GM23338 (cell line): ENCODE results near the gene MUC6. TPM values are rescaled to one million over a fixed set of nuclear protein-coding genes. Genes with fewer than 3 reads are reported as not detected.

Source experiments
- ATAC-seq: fragments of 200-7000 bp; cut with Tn5 transposase; 3 replicates; pipeline ENCODE4 v1.9.1; 2020
- DNase-seq: peaks from one replicate; pipeline ENCODE4 v3.0.0-alpha.2; 2015; ENCODE audit warnings: low spot score
- H2AFZ ChIP-seq: fragments of 200-600 bp; sonication (generic); 2 replicates; pipeline ENCODE4 v1.8.0; 2016; ENCODE audit warnings: antibody characterized with exemption, mild to moderate bottlenecking, moderate library complexity
- H3F3A ChIP-seq: fragments of 200-600 bp; sonication (generic); replicated peaks from 2 replicates; pipeline ENCODE4 v1.8.0; 2017; ENCODE audit warnings: antibody characterized with exemption, mixed run types, low read depth
- H3K27ac ChIP-seq: fragments of 200-600 bp; sonication (generic); 2 replicates; pipeline ENCODE4 v1.6.1; 2016; ENCODE audit warnings: low read depth
- H3K27me3 ChIP-seq: fragments of 200-600 bp; sonication (generic); 2 replicates; pipeline ENCODE4 v1.8.0; 2016; ENCODE audit warnings: mild to moderate bottlenecking, mixed run types, moderate library complexity; ENCODE audit not compliant: insufficient read depth
- H3K36me3 ChIP-seq: fragments of 200-600 bp; sonication (generic); 2 replicates; pipeline ENCODE4 v1.8.0; 2016; ENCODE audit warnings: mild to moderate bottlenecking; ENCODE audit not compliant: insufficient read depth
- H3K4me1 ChIP-seq: fragments of 200-600 bp; sonication (generic); 2 replicates; pipeline ENCODE4 v1.8.0; 2016; ENCODE audit warnings: mild to moderate bottlenecking, moderate library complexity; ENCODE audit not compliant: insufficient read depth
- H3K4me2 ChIP-seq: fragments of 200-600 bp; sonication (generic); 2 replicates; pipeline ENCODE4 v1.7.1; 2017; ENCODE audit warnings: mixed run types
- H3K4me3 ChIP-seq: fragments of 200-600 bp; sonication (generic); 2 replicates; pipeline ENCODE4 v1.6.1; 2016; ENCODE audit warnings: mixed run types
- H3K79me2 ChIP-seq: fragments of 200-600 bp; sonication (generic); replicated peaks from 2 replicates; pipeline ENCODE4 v1.8.0; 2017; ENCODE audit warnings: mild to moderate bottlenecking; ENCODE audit not compliant: insufficient read depth
- H3K9me2 ChIP-seq: fragments of 200-600 bp; sonication (generic); 2 replicates; pipeline ENCODE4 v1.8.0; 2017; ENCODE audit not compliant: insufficient read depth
- H4K20me1 ChIP-seq: fragments of 200-600 bp; sonication (generic); replicated peaks from 2 replicates; pipeline ENCODE4 v1.8.0; 2017; ENCODE audit warnings: mild to moderate bottlenecking; ENCODE audit not compliant: insufficient read depth
- H3K27ac Mint-ChIP-seq: 2 replicates; pipeline ENCODE4 v1.8.0; 2020; ENCODE audit warnings: inconsistent platforms, mild to moderate bottlenecking, moderate library complexity, mixed read lengths
- H3K27me3 Mint-ChIP-seq: 3 replicates; pipeline ENCODE4 v1.8.0; 2022; ENCODE audit warnings: low read depth, mild to moderate bottlenecking, moderate library complexity, mixed read lengths, inconsistent platforms; ENCODE audit not compliant: insufficient read depth, poor library complexity
- H3K36me3 Mint-ChIP-seq: 3 replicates; pipeline ENCODE4 v1.8.0; 2021; ENCODE audit warnings: low read depth, mild to moderate bottlenecking, inconsistent platforms, moderate library complexity, mixed read lengths
- H3K4me1 Mint-ChIP-seq: 3 replicates; pipeline ENCODE4 v1.8.0; 2020; ENCODE audit warnings: mild to moderate bottlenecking, inconsistent platforms, mixed read lengths
- H3K4me3 Mint-ChIP-seq: 3 replicates; pipeline ENCODE4 v1.8.0; 2021; ENCODE audit warnings: moderate library complexity, mild to moderate bottlenecking, inconsistent platforms, mixed read lengths
- H3K9me3 Mint-ChIP-seq: 3 replicates; pipeline ENCODE4 v1.8.0; 2020; ENCODE audit warnings: moderate library complexity, mild to moderate bottlenecking, inconsistent platforms, mixed read lengths
- CREB1 ChIP-seq: fragments of 250-450 bp; sonication (Bioruptor Pico); IDR thresholded peaks from 2 replicates; pipeline ENCODE4 v1.5.0; 2020; ENCODE audit warnings: low read depth, mild to moderate bottlenecking, moderate library complexity
- ETS1 ChIP-seq: IDR thresholded peaks from 2 replicates; pipeline ENCODE4 v1.6.1; 2016; ENCODE audit warnings: antibody characterized with exemption
- EZH2 ChIP-seq: fragments of 200-600 bp; sonication (generic); IDR thresholded peaks from one replicate; pipeline ENCODE4 v1.8.0; 2017; ENCODE audit warnings: antibody characterized with exemption, mild to moderate bottlenecking, low read depth; ENCODE audit not compliant: unreplicated experiment
- EZH2phosphoT487 ChIP-seq: fragments of 200-600 bp; sonication (generic); IDR thresholded peaks from one replicate; pipeline ENCODE4 v1.8.1; 2018; ENCODE audit warnings: antibody characterized with exemption; ENCODE audit not compliant: unreplicated experiment
- JUNB ChIP-seq: IDR thresholded peaks from one replicate; pipeline ENCODE4 v1.6.1; 2016; ENCODE audit warnings: antibody characterized with exemption; ENCODE audit not compliant: unreplicated experiment
- NANOG ChIP-seq: IDR thresholded peaks from 2 replicates; pipeline ENCODE4 v1.6.1; 2016; ENCODE audit warnings: antibody characterized with exemption, borderline replicate concordance
- POLR2AphosphoS5 ChIP-seq: IDR thresholded peaks from 2 replicates; pipeline ENCODE4 v1.6.1; 2016; ENCODE audit warnings: antibody characterized with exemption, low read depth
- REST ChIP-seq: IDR thresholded peaks from one replicate; pipeline ENCODE4 v1.6.1; 2018; ENCODE audit warnings: antibody characterized with exemption; ENCODE audit not compliant: unreplicated experiment
- STAT1 ChIP-seq: IDR thresholded peaks from one replicate; pipeline ENCODE4 v1.6.1; 2016; ENCODE audit warnings: antibody characterized with exemption; ENCODE audit not compliant: unreplicated experiment
- ZNF114 ChIP-seq: fragments of 250-450 bp; sonication (Bioruptor Pico); IDR thresholded peaks from 2 replicates; pipeline ENCODE4 v1.5.0; 2020; ENCODE audit warnings: mild to moderate bottlenecking, moderate library complexity
- ZNF331 ChIP-seq: fragments of 250-450 bp; sonication (Bioruptor Pico); IDR thresholded peaks from 2 replicates; pipeline ENCODE4 v1.5.0; 2020; ENCODE audit warnings: low read depth, mild to moderate bottlenecking, moderate library complexity
- polyA plus RNA-seq: library from polyadenylated mRNA; unstranded; fragments of >200 nt; fragmentation: Nextera tagmentation; extraction: Ambion mirVana; gene quantifications from 2 replicates; pipeline ENCODE4 v1.2.1, GENCODE V29; 2016
- total RNA-seq: library from RNA; depleted of rRNA; stranded (reverse); fragments of >200 nt; shearing (Covaris generic); gene quantifications from 2 replicates; pipeline ENCODE4 v1.2.3, GENCODE V29; 2014
- TF ChIP-seq, protein P1 (sequence below), 2 experiments: fragments of 200-600 bp in 1 of 2; sonication (generic) in 1 of 2; conservative IDR thresholded peaks; 2 replicates each; pipeline versions ENCODE4 v1.5.1 to v1.6.1; 2016 to 2017; ENCODE audit warnings: antibody characterized with exemption in 2 of 2, low read depth in 2 of 2, mild to moderate bottlenecking in 2 of 2, moderate library complexity in 1 of 2
- TF ChIP-seq, protein P2 (sequence below): fragments of 250-450 bp; sonication (Bioruptor Pico); IDR thresholded peaks from 2 replicates; pipeline ENCODE4 v1.5.0; 2020; ENCODE audit warnings: mild to moderate bottlenecking, moderate library complexity

MUC6 gene
- total and polyA plus RNA-seq, 2 experiments from 2014 or later: not detected

DNA sequence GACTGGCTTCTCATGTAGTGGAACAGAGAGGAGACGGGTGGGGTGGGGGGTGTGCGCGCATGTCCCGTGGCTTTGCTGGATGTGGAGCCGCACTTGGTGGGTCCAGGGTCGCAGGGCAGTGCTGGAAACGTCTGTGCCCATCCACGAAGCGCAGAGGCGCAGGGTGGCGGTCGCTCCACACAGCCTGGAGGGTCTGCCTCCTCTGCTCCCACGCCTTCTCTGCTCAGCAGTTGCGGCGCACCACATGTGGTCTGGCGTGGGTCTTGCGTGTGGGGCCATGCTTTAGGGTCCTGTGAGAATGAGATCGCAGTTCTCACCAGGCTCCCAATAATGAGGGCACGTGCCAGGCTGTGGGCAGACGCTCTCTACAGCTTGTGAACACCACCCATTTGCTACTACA lies 50.7 kb downstream of the MUC6 start:
- DNase-seq (no peak), ATAC-seq (no peak)
- no peaks in the 10 kb centered on the region for H3K27me3 ChIP-seq
- no peak overlapping the region for H2AFZ ChIP-seq
- Mint-ChIP-seq H3K4me1 (no peaks in the 10 kb centered on the region), H3K27ac (no peak overlapping the region), H3K36me3 (peaks cover 60% of the 10 kb centered on the region), H3K27me3 (peaks cover 9% of the 10 kb centered on the region), H3K9me3 (no peaks in the 10 kb centered on the region), H3K4me3 (no peak overlapping the region)
- peaks cover 4% of the 10 kb centered on the region; the same call in 1 of the 2 replicates for H4K20me1 ChIP-seq
- TF ChIP-seq JUNB (no peak), CREB1 (no peak), ETS1 (no peak), EZH2phosphoT487 (no peak), STAT1 (no peak), ZNF114 (CRISPR knock-in tag) (no peak), REST (no peak), NANOG (no peak), ZNF331 (CRISPR knock-in tag) (no peak), POLR2AphosphoS5 (no peak), EZH2 (no peak)
- TF ChIP-seq, protein P1, sequence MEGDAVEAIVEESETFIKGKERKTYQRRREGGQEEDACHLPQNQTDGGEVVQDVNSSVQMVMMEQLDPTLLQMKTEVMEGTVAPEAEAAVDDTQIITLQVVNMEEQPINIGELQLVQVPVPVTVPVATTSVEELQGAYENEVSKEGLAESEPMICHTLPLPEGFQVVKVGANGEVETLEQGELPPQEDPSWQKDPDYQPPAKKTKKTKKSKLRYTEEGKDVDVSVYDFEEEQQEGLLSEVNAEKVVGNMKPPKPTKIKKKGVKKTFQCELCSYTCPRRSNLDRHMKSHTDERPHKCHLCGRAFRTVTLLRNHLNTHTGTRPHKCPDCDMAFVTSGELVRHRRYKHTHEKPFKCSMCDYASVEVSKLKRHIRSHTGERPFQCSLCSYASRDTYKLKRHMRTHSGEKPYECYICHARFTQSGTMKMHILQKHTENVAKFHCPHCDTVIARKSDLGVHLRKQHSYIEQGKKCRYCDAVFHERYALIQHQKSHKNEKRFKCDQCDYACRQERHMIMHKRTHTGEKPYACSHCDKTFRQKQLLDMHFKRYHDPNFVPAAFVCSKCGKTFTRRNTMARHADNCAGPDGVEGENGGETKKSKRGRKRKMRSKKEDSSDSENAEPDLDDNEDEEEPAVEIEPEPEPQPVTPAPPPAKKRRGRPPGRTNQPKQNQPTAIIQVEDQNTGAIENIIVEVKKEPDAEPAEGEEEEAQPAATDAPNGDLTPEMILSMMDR (conservative IDR thresholded peaks at IDR 0.05; ENCODE audit: low read depth in 2 of 2): no peak
- TF ChIP-seq, protein P2, sequence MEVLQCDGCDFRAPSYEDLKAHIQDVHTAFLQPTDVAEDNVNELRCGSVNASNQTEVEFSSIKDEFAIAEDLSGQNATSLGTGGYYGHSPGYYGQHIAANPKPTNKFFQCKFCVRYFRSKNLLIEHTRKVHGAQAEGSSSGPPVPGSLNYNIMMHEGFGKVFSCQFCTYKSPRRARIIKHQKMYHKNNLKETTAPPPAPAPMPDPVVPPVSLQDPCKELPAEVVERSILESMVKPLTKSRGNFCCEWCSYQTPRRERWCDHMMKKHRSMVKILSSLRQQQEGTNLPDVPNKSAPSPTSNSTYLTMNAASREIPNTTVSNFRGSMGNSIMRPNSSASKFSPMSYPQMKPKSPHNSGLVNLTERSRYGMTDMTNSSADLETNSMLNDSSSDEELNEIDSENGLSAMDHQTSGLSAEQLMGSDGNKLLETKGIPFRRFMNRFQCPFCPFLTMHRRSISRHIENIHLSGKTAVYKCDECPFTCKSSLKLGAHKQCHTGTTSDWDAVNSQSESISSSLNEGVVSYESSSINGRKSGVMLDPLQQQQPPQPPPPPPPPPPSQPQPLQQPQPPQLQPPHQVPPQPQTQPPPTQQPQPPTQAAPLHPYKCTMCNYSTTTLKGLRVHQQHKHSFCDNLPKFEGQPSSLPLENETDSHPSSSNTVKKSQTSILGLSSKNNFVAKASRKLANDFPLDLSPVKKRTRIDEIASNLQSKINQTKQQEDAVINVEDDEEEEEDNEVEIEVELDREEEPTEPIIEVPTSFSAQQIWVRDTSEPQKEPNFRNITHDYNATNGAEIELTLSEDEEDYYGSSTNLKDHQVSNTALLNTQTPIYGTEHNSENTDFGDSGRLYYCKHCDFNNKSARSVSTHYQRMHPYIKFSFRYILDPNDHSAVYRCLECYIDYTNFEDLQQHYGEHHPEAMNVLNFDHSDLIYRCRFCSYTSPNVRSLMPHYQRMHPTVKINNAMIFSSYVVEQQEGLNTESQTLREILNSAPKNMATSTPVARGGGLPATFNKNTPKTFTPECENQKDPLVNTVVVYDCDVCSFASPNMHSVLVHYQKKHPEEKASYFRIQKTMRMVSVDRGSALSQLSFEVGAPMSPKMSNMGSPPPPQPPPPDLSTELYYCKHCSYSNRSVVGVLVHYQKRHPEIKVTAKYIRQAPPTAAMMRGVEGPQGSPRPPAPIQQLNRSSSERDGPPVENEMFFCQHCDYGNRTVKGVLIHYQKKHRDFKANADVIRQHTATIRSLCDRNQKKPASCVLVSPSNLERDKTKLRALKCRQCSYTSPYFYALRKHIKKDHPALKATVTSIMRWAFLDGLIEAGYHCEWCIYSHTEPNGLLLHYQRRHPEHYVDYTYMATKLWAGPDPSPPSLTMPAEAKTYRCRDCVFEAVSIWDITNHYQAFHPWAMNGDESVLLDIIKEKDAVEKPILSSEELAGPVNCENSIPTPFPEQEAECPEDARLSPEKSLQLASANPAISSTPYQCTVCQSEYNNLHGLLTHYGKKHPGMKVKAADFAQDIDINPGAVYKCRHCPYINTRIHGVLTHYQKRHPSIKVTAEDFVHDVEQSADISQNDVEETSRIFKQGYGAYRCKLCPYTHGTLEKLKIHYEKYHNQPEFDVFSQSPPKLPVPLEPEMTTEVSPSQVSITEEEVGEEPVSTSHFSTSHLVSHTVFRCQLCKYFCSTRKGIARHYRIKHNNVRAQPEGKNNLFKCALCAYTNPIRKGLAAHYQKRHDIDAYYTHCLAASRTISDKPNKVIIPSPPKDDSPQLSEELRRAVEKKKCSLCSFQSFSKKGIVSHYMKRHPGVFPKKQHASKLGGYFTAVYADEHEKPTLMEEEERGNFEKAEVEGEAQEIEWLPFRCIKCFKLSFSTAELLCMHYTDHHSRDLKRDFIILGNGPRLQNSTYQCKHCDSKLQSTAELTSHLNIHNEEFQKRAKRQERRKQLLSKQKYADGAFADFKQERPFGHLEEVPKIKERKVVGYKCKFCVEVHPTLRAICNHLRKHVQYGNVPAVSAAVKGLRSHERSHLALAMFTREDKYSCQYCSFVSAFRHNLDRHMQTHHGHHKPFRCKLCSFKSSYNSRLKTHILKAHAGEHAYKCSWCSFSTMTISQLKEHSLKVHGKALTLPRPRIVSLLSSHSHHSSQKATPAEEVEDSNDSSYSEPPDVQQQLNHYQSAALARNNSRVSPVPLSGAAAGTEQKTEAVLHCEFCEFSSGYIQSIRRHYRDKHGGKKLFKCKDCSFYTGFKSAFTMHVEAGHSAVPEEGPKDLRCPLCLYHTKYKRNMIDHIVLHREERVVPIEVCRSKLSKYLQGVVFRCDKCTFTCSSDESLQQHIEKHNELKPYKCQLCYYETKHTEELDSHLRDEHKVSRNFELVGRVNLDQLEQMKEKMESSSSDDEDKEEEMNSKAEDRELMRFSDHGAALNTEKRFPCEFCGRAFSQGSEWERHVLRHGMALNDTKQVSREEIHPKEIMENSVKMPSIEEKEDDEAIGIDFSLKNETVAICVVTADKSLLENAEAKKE (CRISPR knock-in tag): no peak
- no peak overlapping the region for H3K4me3 ChIP-seq
- H3K36me3 ChIP-seq: peaks cover 6% of the 10 kb centered on the region; the same call in 1 of the 2 replicates
- no peaks in the 10 kb centered on the region for H3F3A ChIP-seq
- no peak overlapping the region for H3K4me2 ChIP-seq
- H3K4me1 ChIP-seq: no peaks in the 10 kb centered on the region
- no peak overlapping the region for H3K27ac ChIP-seq
- peaks cover 7% of the 10 kb centered on the region for H3K79me2 ChIP-seq
- H3K9me2 ChIP-seq: no peaks in the 10 kb centered on the region
